Erythroblast (primary cell): Measurements from ENCODE around the gene ANXA5.

Experiments
- GATA1 ChIP-seq: IDR thresholded peaks from 2 replicates; pipeline ENCODE4 v1.6.1; 2011; ENCODE audit warnings: low read depth, mild to moderate bottlenecking, control low read depth, low read length, moderate library complexity
- POLR2A ChIP-seq: IDR thresholded peaks from 2 replicates; pipeline ENCODE4 v1.6.1; 2011; ENCODE audit warnings: mild to moderate bottlenecking, low read length

- TF ChIP-seq POLR2A (no peak), GATA1 (no peak)
Measured at GRCh38 chr4:121642876-121643585, 53.7 kb downstream of the ANXA5 start.
